GM18870 (cell line): Measurements from ENCODE around the gene PFKFB3.
A peak's percentile ranks its signal among the peaks of the same experiment; 100 is the strongest.
"Not testable (repeated sequence)": the region's sequence is repeated elsewhere in the genome, so short reads cannot be mapped to it uniquely, and the experiment has no call there.

Source experiments
- ATAC-seq: cut with Tn5 transposase; IDR thresholded peaks from one replicate; pipeline ENCODE4 v1.9.1; 2021; ENCODE audit warnings: moderate library complexity; ENCODE audit not compliant: unreplicated experiment

Gene PFKFB3

GRCh38 chr10:6234371-6234770 is 31.6 kb downstream of the PFKFB3 start:
- ATAC-seq, result no peak

GRCh38 chr10:6236349-6237198 is 33.8 kb downstream of the PFKFB3 start:
- no peak for ATAC-seq

- ATAC-seq, result no peak
Measured at GRCh38 chr10:6237199-6237530, 34.4 kb downstream of the PFKFB3 start.

GRCh38 chr10:6238587-6239212 is 36.0 kb downstream of the PFKFB3 start:
- not testable (repeated sequence) for ATAC-seq

- ATAC-seq, result no peak
Measured at GRCh38 chr10:6239213-6239991, 36.7 kb downstream of the PFKFB3 start.

DNA sequence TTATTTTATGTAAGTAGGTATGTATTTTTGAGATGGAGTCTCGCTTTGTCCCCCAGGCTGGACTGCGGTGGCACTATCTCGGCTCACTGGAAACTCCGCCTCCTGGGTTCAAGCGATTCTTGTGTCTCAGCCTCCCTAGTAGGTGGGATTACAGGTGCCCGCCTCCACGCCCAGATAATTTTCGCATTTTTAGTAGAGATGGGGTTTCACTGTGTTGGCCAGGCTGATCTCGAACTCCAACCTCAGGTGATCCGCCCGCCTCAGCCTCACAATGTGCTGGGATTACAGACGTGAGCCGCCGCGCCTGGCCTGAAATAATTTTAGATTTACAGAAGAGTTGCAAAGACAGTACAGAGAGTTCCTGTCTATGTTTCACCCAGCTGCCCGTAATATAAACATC is 37.5 kb downstream of the PFKFB3 start:
- ATAC-seq, result no peak

DNA sequence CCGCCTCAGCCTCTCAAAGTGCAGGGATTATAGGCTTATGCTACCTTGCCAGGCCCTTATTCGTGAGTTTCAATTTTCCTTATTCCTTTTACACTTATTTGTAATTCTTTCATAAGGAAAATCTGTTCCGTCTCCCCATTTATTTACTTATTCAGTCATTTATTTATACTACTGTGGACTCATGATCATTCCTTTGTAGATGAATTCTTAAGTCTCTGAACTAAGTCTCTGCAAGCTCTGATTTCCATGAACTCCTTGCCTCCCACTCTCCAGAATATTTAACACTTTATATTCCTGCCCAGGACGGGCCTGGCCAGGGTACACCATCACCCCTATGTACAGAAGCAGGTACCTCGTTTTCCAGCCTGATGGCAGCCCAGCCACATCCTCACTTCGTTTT is 39.4 kb downstream of the PFKFB3 start:
- ATAC-seq, result no peak

DNA sequence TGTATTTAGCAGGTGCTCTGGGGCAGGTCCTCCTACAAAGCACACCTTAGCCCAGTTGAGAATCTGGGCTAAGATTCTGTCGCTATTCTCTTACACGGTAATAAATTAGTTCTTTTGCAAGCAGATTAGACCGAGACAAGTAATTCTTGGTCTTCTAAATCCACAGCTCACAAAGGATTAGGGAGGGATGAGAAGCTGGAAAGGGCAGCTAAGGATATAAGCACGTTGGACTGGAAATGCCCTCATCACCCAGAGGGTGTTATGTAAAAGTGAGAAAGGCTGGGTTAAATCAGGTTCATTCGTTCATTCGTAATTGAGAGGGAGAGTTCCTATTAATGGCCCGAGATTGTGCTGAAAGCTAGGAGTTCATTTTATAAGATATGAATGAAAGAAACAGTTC is 41.8 kb downstream of the PFKFB3 start:
- no peak for ATAC-seq

DNA sequence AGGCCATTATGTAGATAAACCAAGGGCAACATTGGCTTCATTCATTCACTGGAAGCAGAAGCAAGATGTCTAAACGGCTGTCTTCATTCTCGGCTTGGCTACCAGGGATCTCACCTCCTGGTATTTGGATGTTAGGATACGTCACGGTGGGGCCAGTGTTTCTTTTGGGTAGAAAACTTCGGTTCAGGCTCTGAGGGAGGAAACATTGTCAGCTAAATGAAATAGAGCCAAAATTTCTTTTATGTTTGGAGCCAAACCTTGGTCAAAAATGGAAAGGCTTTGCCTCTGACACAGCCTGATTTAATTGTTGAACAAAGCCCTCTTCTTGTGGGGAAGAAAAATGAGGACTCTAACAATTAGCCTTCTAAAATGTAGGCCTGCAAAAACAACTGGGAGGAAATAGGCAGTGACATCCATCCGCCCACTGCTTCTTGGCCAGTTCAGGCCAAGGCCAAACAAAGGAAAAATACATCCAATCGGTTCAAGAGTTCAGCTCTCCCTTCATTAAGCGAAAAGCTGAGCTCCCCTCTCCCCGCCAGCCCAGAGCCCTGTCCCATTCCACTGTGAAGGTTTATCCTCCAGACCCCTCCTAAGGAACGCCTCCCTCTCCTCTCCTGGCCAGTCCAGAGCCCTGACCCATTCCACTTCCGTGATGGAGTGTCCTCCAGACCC is 44.4 kb downstream of the PFKFB3 start:
- no peak for ATAC-seq

DNA sequence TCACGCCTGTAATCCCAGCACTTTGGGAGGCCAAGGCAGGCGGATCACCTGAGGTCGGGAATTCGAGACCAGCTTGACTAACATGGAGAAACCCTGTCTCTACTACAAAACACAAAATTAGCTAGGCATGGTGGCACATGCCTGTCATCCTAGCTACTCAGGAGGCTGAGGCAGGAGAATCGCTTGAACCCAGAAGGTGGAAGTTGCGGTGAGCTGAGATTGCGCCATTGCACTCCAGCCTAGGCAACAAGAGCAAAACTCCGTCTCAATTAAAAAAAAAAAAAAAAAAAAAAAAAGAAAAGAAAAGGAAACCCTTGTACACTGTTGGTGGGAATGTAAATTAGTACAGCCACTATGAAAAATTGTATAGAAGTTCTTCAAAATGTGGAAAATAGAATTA is 46.2 kb downstream of the PFKFB3 start:
- ATAC-seq, result not testable (repeated sequence)

DNA sequence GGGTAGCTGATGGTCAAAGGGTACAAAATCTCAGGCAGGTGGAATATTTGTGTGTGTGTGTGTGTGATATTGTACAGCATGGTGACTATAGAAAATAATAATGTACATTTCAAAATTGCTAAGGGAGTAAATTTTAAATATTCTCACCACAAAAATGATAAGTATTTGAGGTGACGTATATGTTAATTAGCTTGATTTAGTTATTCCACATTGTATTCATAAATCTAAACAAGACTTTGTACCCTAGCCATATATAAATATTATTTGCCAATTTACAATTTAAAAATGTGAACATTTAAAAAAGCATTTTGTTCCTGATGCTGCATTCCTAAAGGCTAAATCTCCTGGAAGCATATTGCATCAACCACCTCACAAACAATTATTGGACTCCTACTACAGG is 47.0 kb downstream of the PFKFB3 start:
- ATAC-seq, result no peak

DNA sequence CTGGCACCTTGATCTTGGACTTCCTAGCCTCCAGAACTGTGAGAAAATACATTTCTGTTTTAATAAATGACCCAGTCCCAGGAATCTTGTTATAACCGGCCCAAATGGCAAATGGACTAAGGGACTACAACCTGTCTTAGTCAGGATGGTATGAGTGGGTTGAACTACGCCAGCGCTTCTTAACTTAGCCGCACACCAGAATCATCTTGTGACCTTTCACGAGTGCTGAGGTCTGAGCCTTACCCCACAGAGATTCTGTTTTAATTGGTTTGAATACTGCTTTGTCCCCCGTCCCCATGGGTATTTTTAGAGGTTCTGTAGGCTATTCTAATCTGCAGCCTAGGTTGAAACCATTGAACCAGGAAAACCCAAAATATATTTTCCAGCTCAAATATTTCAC is 48.0 kb downstream of the PFKFB3 start:
- ATAC-seq, result no peak

- ATAC-seq, result no peak
Measured at GRCh38 chr10:6254201-6254600, 51.5 kb downstream of the PFKFB3 start.

DNA sequence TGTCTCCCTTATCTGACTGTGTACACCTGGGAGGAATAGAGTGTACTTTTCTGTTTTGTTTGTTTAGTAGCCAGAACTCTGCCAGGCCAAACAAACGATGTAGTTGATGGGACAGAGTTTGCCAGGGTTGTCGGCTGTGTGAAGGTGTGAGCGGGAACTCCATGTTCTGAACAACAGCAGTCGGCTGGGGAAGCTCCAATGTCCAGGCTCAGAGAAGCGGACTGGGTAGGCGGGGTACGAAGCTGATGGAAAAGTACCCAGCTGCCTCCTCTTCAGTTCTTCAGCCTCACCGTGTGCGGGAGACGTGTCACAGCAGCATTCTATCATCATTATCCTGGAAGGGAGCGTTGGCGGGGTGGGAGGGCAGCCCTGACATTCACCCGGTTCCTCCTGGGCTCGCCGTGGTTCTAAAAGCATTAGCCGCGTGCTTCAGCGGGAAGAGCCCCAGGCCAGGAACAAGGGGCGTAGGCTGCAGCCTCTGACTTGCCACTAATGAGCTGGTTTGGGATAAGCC is 52.9 kb downstream of the PFKFB3 start:
- no peak for ATAC-seq

DNA sequence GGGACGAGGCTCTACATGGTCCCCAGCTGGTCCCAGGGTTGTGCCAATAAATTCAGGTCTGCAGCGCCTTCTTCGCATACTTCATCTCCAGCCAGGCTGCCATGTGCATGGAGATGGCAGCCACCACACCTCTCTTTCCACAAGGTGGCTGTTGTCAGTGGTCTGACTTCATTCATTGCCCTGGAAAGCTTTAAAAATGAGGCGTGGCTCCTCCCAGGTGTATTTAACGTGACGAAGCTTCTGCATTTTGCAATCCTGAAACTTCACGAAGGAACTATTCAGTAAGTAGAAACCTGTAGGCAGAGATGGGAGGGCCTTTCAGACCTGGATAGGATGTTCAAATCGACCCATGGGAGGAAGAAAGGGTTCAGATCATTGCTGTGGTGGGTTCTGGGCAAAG is 53.7 kb downstream of the PFKFB3 start:
- ATAC-seq, result no peak

GRCh38 chr10:6259153-6259552 is 56.4 kb downstream of the PFKFB3 start:
- ATAC-seq, result no peak

DNA sequence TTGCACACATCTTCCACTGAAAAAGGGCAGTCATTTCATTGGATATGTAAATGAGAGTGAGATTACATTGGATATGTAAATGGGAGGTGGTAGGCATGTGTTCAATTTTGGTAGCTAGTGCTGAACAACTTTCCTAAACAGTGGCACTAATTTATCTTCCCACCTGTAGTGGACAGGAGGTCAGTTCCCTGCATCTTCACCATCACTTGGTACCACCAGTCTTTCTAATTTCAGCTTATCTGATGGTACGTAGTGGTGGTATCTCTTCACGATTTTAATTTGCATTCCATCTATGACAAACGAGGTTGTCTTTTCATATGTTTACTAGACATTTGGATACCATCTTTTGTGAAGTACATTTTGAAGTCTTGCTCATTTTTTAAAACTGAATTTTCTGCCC is 58.1 kb downstream of the PFKFB3 start:
- no peak for ATAC-seq

DNA sequence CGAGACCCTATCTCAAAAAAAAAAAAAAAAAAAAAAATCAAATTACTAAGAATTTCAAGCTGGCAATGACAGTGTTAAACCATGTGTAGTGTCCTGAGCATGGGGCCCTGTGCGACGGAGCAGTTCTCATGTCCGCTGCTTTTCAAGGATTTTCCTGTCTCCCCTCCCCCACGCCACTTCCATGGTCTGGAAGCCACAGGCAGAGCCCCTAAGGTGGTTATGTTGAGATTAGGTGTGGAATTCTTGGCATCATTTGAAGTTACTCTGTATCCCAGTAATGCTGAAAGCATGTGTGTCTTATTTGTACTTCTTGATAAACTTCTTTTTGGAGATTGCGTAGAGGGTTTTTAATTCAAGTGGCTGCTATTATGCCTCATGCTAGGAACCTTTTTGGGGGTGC is 65.2 kb downstream of the PFKFB3 start:
- ATAC-seq, result no peak

DNA sequence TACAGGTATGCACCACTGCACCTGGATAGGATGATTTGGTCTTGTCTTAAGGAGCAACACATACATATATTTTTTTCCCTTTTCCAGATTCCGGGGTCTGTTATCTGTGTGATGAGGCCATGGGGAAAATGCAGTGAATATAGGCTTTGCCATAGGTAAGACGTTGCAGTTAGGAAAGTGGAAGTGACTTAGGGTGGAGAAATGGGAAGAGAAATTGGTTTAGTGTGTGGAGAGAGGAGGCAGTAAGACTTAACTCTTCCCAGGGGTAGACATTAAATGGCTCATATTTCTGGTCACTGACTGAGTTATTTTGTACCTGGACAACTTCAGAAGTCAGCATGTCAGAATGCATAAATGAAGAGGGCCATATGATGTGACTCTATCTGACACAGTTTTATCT is 66.7 kb downstream of the PFKFB3 start:
- ATAC-seq, result no peak

- peak; percentile 67 for ATAC-seq
Measured at GRCh38 chr10:6269953-6270867, 67.5 kb downstream of the PFKFB3 start.
